Right lobe of liver (tissue), 4 donors: ENCODE measurements around the gene CFAP157.

Experiments
- CTCF ChIP-seq, 4 donors: fragments of 200-600 bp in 3 of 4; fragments of 450-650 bp in 1 of 4; IDR thresholded peaks; one replicate each; pipeline versions ENCODE4 v1.5.1 to v1.8.0; 2016 to 2022; ENCODE audit warnings: antibody characterized with exemption in 4 of 4, mild to moderate bottlenecking in 2 of 4
- POLR2A ChIP-seq: fragments of 450-650 bp; IDR thresholded peaks from one replicate; pipeline ENCODE4 v1.6.1; 2017; ENCODE audit warnings: antibody characterized with exemption, mild to moderate bottlenecking
- donor health status: DM: no; HTN: no; CAD: no.
- donor health status: DM: no; HTN: no; CAD: no.
- donor health status: DM: no; HTN: yes; CAD: no.

GRCh38 chr9:127664678-127665507 lies 41.9 kb upstream of the CFAP157 start:
- no peak for TF ChIP-seq CTCF (IDR thresholded peaks at IDR 0.05)
- no peak for TF ChIP-seq POLR2A
